GM19395 (cell line): ENCODE measurements around the gene TRPM4.
A peak's percentile ranks its signal among the peaks of the same experiment; 100 is the strongest.
"Not testable (repeated sequence)": the region's sequence is repeated elsewhere in the genome, so short reads cannot be mapped to it uniquely, and the experiment has no call there.

ENCODE experiments used
- ATAC-seq: cut with Tn5 transposase; IDR thresholded peaks from one replicate; pipeline ENCODE4 v1.9.1; 2021; ENCODE audit warnings: mild to moderate bottlenecking, moderate library complexity; ENCODE audit not compliant: unreplicated experiment

TRPM4 gene

GRCh38 chr19:49157445-49158224, at the start of gene TRPM4:
TSS of gene TRPM4 (plus strand) at chr19:49157792. CDS start at chr19:49157867, 75 bp downstream.
- ATAC-seq = no peak

GRCh38 chr19:49109051-49109450, 48.5 kb upstream of the TRPM4 start:
- no peak for ATAC-seq

- ATAC-seq = no peak
These were observed 47.9 kb upstream of the TRPM4 start for GRCh38 chr19:49109569-49110233.

GRCh38 chr19:49110567-49110966, 47.0 kb upstream of the TRPM4 start:
- ATAC-seq = no peak

GRCh38 chr19:49111218-49111998, 46.2 kb upstream of the TRPM4 start:
- ATAC-seq = no peak

- no peak for ATAC-seq
These were observed 43.6 kb upstream of the TRPM4 start, which contains the start of gene LIN7B for GRCh38 chr19:49113762-49114629. TSS of gene LIN7B (plus strand) at chr19:49114370. CDS start at chr19:49114405, 35 bp downstream.

GRCh38 chr19:49114630-49115363, 42.8 kb upstream of the TRPM4 start:
- no peak for ATAC-seq

- no peak for ATAC-seq
These were observed 41.0 kb upstream of the TRPM4 start for GRCh38 chr19:49116544-49116943.

- ATAC-seq = no peak
These were observed 39.7 kb upstream of the TRPM4 start for GRCh38 chr19:49117677-49118564.

GRCh38 chr19:49118565-49119410, 38.8 kb upstream of the TRPM4 start, which contains the start of gene C19orf73:
TSS of gene C19orf73 (minus strand) at chr19:49119143. CDS start at chr19:49119022, 121 bp downstream.
- peak; percentile 73 for ATAC-seq

- no peak for ATAC-seq
These were observed 37.9 kb upstream of the TRPM4 start, which contains the start of gene PPFIA3 for GRCh38 chr19:49119411-49120324. TSS of gene PPFIA3 (plus strand) at chr19:49119544. CDS start at chr19:49127874, 8,330 bp downstream.

GRCh38 chr19:49120325-49120683, 37.3 kb upstream of the TRPM4 start:
- ATAC-seq = no peak

- ATAC-seq = no peak
These were observed 36.7 kb upstream of the TRPM4 start for GRCh38 chr19:49120868-49121267.

GRCh38 chr19:49121841-49122240, 35.8 kb upstream of the TRPM4 start:
- ATAC-seq = not testable (repeated sequence)

- ATAC-seq = not testable (repeated sequence)
These were observed 34.3 kb upstream of the TRPM4 start for GRCh38 chr19:49123285-49123684.

- no peak for ATAC-seq
These were observed 32.4 kb upstream of the TRPM4 start for GRCh38 chr19:49125025-49125731.
